RCC 7860 (cell line): ENCODE results near the gene NR2F1-AS1.
"Not testable (repeated sequence)": the region's sequence is repeated elsewhere in the genome, so short reads cannot be mapped to it uniquely, and the experiment has no call there.

Source experiments
- DNase-seq: peaks from one replicate; pipeline ENCODE4 v3.0.0-alpha.2; 2015; ENCODE audit warnings: low spot score
- FAIRE-seq: peaks from 2 replicates; lab custom pipeline; 2012; peaks lifted over from hg19 to GRCh38; lab: Jason Lieb, UNC

Gene NR2F1-AS1

GRCh38 chr5:93549594-93549993 is 31.4 kb downstream of the NR2F1-AS1 start:
- FAIRE-seq, DNase-seq: not testable (repeated sequence)

- DNase-seq (no peak), FAIRE-seq (no peak)
Measured at GRCh38 chr5:93545872-93546271, 35.1 kb downstream of the NR2F1-AS1 start.

GRCh38 chr5:93532370-93532769 is 48.6 kb downstream of the NR2F1-AS1 start:
- FAIRE-seq (no peak), DNase-seq (no peak)

GRCh38 chr5:93521815-93522214 is 59.2 kb downstream of the NR2F1-AS1 start:
- not testable (repeated sequence) for FAIRE-seq, DNase-seq

- peak; percentile 3 for DNase-seq
- FAIRE-seq = no peak
Measured at GRCh38 chr5:93519740-93520139, 61.3 kb downstream of the NR2F1-AS1 start.

GRCh38 chr5:93517828-93518227 is 63.2 kb downstream of the NR2F1-AS1 start:
- DNase-seq = no peak
- FAIRE-seq = no peak

- FAIRE-seq (no peak), DNase-seq (no peak)
Measured at GRCh38 chr5:93513298-93513697, 67.7 kb downstream of the NR2F1-AS1 start.

GRCh38 chr5:93512799-93513198 is 68.2 kb downstream of the NR2F1-AS1 start:
- DNase-seq (peak; percentile 56), FAIRE-seq (no peak)

GRCh38 chr5:93511445-93511844 is 69.6 kb downstream of the NR2F1-AS1 start:
- FAIRE-seq (no peak), DNase-seq (no peak)

GRCh38 chr5:93510626-93511380 is 70.2 kb downstream of the NR2F1-AS1 start:
- DNase-seq = no peak

GRCh38 chr5:93505553-93505952 is 75.5 kb downstream of the NR2F1-AS1 start:
- DNase-seq, FAIRE-seq: not testable (repeated sequence)

More at GRCh38 chr5:93510626-93511380, 70.2 kb downstream of the NR2F1-AS1 start:
- FAIRE-seq = no peak

- peak; percentile 82 for FAIRE-seq
- DNase-seq = peak; percentile 67
Measured at GRCh38 chr5:93503598-93504067, 77.4 kb downstream of the NR2F1-AS1 start.

- DNase-seq = no peak
Measured at GRCh38 chr5:93497096-93497495, 83.9 kb downstream of the NR2F1-AS1 start.

GRCh38 chr5:93479982-93480509 is 101.0 kb downstream of the NR2F1-AS1 start:
- DNase-seq = no peak
- no peak for FAIRE-seq

More at GRCh38 chr5:93497096-93497495, 83.9 kb downstream of the NR2F1-AS1 start:
- FAIRE-seq = no peak

- no peak for DNase-seq
- no peak for FAIRE-seq
Measured at GRCh38 chr5:93477816-93478215, 103.2 kb downstream of the NR2F1-AS1 start.

- FAIRE-seq = no peak
- DNase-seq = no peak
Measured at GRCh38 chr5:93476251-93476742, 104.7 kb downstream of the NR2F1-AS1 start.

GRCh38 chr5:93462916-93463315 is 118.1 kb downstream of the NR2F1-AS1 start:
- DNase-seq (no peak), FAIRE-seq (no peak)

GRCh38 chr5:93461756-93462155 is 119.3 kb downstream of the NR2F1-AS1 start:
- FAIRE-seq (no peak), DNase-seq (no peak)

GRCh38 chr5:93460286-93460685 is 120.7 kb downstream of the NR2F1-AS1 start:
- DNase-seq (no peak), FAIRE-seq (no peak)

- not testable (repeated sequence) for DNase-seq, FAIRE-seq
Measured at GRCh38 chr5:93456796-93457195, 124.2 kb downstream of the NR2F1-AS1 start.

- FAIRE-seq = peak; percentile 21
- no peak for DNase-seq
Measured at GRCh38 chr5:93454896-93455295, 126.1 kb downstream of the NR2F1-AS1 start.

- DNase-seq = no peak
- no peak for FAIRE-seq
Measured at GRCh38 chr5:93452255-93452654, 128.8 kb downstream of the NR2F1-AS1 start.
